Activated gamma-delta T cell treated with Interleukin-2 at 50 U/mL for 16 hours (primary cell): ENCODE results near the gene TRIM59.
A peak's percentile ranks its signal among the peaks of the same experiment; 100 is the strongest.

ENCODE experiments used
- DNase-seq: peaks from one replicate; pipeline ENCODE4 v3.0.0-alpha.2; 2020

The TRIM59 gene

DNA sequence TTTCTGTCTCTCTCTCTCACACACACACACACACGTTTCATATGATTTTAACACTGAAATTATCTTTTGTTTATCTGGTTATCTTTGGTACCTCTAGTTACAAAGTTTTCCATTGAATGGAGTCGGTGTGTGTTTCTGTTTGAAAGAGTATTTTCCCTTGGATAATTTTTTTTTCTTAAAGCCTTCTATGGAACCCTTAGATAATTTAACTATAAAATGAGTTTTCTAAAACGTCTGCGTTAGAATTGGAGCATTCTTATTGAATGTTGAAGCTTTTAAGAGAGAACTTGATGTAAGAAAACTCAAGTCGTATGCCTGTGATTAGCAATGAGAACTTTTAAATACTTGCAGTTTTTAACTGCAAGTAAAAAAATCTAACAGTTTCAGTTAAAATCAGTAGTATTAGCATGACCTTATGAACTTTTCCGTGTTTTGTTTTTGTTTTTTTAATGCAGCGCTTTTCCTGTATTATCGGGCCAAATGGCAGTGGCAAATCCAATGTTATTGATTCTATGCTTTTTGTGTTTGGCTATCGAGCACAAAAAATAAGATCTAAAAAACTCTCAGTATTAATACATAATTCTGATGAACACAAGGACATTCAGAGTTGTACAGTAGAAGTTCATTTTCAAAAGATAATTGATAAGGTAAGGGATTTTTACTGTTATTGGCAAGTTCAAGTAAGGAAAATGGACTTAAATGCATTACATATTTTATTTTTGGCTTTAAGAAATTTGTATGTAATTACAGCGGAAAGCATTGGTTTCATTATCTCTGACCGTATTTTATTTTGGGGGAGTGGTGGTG, 47.2 kb downstream of the TRIM59 start:
- no peak for DNase-seq

DNA sequence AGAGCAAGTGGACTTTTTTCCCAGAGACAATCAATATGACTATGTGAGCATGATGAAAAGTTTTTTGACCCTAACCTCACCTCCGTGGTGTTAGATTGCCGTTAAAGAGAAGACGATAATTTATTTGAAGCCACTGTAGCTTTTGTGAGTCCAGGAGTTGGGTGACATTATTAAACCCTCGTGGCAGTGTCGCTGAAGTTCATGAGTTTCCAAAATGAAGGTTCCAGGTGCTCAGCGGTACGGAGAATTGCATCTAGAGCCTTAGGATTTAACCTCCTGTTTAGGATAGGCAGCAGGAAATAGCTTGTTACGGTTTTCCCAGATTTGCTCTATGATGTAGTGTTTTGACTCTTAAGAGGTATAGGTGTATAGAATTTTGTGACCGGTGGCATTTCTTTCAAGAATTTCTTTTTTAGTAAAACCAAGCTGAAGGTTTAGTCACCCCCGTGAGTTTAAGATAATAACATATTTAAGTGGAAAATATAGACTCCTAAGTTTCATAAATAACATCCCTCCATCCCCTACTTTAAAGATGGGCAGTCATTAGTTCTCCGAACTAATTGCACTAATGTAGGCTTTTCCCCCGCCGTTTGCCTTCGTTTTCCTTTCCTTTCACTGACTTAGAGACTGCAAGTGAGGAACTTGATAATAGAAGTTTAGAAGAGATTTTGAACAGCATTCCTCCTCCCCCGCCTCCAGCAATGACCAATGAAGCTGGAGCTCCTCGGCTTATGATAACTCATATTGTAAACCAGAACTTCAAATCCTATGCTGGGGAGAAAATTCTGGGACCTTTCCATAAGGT, 48.1 kb downstream of the TRIM59 start:
- DNase-seq: no peak

DNA sequence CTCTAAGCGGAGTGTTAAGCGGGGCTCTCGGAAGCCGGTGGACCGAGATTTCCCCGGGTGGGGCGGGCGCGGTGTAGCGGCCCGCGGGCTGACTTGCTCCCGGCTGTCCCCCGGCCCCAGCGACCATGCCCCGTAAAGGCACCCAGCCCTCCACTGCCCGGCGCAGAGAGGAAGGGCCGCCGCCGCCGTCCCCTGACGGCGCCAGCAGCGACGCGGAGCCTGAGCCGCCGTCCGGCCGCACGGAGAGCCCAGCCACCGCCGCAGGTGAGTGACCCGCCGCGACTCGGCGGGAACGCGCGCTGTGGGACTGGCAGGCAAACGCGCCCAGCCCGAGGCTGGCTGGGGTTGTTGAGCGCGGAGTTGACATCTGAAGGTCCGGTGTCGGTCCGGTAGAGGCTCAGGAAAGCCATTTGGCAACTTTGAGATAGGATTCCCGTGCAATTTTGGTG, 48.9 kb downstream of the TRIM59 start:
- DNase-seq: peak; percentile 7

DNA sequence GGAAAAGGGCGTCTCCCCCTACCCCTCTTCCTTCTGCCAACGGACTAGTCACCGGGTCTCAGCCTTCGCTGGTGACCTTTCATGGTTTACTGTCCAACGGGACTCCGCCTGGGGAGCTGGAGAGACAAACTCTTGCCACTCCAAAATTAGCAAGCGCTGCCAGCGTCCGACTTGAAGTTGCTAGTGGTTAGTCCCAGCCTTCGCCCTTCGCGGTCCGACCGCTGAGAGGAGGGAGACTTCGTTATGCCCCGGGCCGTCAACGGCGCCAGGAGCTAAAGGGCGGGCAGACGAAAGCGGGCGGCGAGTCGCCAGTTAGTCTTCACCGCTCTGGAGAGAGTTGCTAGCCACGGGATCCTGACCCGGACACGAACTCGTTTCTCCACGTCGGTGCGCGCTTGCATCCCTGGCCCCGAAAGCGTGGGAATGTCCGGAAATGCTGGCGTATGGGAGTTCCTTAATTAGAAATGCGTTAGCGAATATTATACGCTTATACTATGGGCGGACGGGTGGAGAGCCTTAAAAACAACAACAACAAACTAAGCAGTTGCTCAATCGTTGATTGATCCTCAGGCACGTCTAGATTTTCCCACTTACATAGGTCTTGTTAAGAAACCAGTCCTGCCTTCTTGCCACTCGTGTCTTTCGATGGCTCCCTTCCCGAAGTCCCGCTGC, 49.4 kb downstream of the TRIM59 start:
- DNase-seq: peak; percentile 15

DNA sequence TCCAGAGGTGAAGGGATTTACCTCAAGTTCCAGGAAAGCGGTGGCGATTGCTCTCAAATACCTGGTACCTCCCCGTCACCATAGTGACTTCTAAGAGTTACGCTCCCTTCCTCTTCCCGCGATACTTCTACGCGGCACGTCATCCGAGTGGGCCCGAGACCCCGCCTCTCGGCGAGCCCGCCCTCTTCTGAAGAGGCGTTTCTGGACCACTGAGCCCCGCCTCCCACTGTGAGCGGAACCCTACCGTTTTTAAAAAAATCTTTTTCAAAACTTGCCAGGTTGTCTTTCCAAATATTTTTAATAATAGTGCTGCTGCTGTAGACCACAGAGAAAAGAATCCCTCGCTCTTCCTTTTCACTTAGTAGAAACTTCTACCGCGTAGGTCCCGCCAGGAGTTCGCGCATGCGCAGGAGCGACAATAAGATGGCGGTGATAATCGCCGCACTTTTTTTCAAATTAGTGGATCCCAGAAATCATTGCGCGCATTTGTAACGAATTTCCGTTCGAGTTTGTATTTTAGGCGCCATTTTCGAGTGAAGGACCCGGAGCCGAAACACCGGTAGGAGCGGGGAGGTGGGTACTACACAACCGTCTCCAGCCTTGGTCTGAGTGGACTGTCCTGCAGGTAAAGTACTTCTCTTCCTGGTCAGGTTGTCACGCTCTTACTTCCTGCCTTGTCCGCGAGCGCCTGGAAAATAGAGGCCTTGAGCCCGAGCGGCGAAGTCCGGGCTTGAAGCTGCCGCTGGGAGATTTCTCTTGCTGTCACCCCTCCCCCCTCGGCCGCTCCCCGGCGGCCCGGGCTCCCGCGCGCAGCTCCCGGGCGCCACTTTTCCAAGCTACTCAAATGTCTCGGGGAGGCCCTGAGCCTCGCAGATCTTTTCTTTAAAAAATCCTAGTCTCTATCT, 50.2 kb downstream of the TRIM59 start, which contains the start of the genes IFT80 and SMC4:
Gene IFT80, minus strand, starts transcription at position 101 of the 905 bp plus-strand sequence. CDS start 14,625 bp downstream, outside the sequence.
Gene SMC4, plus strand, starts transcription at position 526 of the 905 bp plus-strand sequence. CDS start 1,177 bp downstream, outside the sequence.
- DNase-seq: peak; percentile 94

DNA sequence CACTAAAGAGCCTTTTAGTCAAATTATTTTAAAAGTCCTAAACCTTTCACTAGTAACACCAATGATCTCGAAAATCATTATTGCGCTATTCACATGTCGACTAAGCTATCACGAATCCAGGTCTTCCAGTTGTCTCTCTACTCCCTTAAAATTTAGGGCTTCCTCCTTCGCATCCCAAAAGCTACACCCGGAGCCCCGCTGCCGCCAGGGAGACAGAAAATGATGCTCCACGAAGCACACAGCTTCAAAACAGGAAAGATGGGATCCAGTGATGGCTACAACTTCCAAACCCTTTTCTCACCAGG, 50.8 kb downstream of the TRIM59 start:
- DNase-seq: no peak

DNA sequence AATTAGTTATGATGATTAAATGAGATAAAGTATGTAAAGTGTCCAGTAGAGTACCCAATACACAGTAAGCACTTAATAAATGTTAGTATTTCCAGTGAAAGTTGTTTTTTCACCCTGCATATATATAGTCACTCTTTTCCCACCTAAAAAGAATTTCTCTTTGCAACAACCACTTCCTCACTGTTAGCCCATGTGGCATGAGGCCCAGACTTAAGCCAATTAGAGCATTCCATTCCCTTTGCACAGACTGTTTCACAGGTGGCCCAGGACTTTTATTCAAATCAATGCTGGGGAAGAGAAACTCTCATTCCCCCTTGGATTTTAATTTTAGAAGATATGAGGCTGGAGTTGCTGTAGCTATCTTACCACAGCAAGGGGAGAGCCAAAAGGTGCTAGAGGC, 54.3 kb downstream of the TRIM59 start:
- DNase-seq: no peak

DNA sequence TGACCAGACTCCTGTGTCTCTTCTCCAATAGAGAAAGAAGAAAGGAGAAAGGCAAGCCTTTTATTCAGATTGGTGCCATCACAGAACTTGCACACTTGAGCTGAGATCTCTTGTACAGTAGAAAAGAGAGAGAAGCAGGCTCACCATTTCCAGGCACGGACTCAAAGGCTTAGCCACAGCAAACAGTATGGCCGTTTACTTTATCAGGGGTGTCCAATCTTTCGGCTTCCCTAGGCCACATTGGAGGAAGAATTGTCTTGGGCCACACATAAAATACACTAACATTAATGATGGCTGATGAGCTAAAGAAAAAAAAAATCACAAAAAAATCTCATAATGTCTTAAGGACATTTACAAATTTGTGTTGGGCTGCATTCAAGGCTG, 55.6 kb downstream of the TRIM59 start:
- DNase-seq: no peak

DNA sequence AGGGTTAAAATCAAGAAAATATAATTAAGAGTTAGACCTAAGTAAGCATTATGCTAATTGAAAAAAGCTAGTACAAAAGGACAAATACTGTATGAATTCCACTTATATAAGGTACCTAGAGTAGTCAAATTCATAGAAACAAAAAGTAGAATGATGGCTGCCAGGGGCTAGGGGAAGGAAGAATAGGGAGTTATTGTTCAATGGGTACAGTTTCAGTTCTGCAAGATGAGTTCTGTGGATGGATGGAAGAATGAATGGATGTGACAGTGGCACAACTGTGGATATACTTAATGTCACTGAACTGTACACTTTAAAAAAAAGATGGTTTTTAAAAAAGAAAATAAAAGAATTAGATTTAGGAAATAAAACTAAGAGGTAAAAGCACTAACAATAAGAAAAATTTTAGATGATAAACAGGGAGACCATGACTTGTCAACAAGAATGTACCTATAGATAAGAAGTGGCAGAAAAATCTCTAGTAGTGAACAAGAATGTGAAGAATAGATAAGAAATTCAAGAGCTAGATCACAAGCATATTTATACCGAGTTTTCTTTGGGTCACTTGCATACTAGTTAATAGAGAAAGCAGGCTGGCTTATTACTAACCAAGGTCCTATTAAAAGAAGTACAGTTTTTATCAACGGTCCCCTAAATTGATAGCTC, 56.1 kb downstream of the TRIM59 start:
- no peak for DNase-seq

DNA sequence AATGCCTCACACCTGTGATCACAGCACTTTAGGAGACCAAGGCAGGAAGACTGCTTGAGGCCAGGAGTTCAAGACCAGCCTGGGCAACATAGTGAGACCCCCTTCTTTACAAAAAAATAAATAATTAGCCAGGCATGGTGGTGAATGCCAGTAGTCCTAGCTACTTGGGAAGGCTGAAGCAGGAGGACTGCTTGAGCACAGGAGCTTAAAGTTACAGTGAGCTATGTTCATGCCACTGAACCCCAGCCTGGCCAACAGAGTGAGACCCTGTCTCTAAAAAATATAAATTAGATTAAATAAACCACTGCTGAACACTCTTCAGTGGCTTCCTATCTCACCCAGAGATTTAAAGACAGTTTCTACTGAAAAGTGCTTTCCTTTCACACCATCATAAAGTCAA, 56.8 kb downstream of the TRIM59 start:
- no peak for DNase-seq

DNA sequence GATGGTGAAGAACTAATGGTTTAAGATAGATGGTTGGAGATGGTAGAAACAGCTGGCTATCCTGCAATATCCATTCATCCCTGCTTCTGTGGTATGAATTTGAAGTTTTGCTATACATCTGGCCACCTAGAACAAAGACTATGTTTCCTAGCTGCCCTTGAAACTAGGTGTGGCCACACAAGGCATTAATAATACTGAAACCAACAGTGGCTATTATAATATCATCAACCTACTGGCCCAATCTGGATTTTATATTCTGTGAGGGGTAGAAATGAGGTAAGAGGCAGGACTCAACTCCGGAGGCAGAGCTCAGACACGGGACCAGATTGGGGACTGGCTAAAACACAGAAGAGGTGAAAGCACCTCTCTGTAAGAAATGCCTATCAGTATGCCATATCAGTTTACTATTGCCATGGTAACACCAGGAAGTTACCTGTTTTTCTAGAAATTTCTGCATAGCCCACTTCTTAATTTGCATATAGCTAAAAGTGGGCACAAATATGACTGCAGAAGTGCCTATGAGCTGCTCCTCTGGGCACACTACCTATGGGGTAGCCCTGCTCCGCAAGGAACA, 58.9 kb downstream of the TRIM59 start:
- no peak for DNase-seq
